Inferior parietal cortex (tissue), 1 donor: ENCODE measurements around the gene HPGDS.
"Not testable (repeated sequence)": the region's sequence is repeated elsewhere in the genome, so short reads cannot be mapped to it uniquely, and the experiment has no call there.

Experiments
- DNase-seq: peaks from one replicate; pipeline ENCODE4 v3.0.0-alpha.2; 2016; ENCODE audit errors: extremely low spot score

Gene HPGDS

DNA sequence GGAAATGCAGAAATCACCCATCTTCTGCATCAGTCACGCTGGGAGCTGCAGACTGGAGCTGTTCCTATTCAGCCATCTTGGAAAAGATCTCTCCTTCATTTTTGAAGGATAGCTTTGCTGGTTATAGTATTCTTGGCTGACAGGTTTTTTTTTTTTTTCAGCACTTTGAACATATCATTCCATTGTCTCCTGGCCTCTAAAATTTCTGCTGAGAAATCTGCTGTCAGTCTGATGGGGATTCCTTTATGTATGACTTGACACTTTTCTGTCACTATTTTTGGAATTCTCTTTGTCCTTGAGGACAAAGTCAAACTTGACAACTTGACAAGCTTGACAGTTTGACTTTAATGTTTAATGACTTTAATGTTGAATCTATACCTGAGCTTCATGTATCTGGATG is 16.8 kb downstream of the HPGDS start:
- DNase-seq = no peak

DNA sequence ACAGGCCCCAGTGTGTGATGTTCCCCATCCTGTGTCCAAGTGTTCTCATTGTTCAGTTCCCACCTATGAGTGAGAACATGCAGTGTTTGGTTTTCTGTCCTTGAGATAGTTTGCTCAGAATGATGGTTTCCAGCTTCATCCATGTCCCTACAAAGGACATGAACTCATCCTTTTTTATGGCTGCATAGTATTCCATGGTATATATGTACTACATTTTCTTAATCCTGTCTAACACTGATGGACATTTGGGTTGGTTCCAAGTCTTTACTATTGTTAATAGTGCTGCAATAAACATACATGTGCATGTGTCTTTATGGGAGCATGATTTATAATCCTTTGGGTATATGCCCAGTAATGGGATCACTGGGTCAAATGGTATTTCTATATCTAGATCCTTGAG is 22.7 kb downstream of the HPGDS start:
- not testable (repeated sequence) for DNase-seq

DNA sequence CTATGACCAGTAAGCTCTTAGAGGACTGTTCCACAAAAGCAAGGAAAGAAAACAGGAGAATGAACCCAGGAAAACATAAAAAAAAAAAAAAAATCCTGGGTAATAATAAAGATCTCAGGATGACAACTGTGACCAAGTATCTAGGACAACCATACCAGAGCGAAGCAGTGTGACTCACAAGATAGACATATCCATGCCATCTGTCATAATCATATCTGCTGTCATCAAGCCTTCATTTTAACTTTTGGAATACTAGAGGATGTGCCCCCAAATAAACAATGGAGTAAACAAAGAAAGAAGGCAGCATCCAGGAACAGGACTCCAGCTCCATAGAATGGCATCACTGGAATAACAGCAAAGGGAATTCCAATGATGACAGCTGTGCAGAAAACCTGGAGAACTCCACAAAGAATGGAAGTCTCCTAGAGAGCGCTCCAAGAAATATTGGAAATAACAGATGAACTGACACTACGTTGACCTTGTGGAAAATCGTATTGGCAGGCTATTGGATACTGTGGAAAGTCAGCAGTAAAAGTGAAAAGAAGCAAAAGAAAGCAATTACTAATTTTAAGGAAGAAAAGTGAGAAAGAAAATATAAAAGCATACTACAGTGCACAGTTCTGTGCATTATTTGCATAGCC is 35.3 kb downstream of the HPGDS start:
- no peak for DNase-seq

- no peak for DNase-seq
Measured at GRCh38 chr4:94306713-94307112, 35.9 kb downstream of the HPGDS start.

- DNase-seq = no peak
Measured at GRCh38 chr4:94305466-94306225, 37.0 kb downstream of the HPGDS start.

DNA sequence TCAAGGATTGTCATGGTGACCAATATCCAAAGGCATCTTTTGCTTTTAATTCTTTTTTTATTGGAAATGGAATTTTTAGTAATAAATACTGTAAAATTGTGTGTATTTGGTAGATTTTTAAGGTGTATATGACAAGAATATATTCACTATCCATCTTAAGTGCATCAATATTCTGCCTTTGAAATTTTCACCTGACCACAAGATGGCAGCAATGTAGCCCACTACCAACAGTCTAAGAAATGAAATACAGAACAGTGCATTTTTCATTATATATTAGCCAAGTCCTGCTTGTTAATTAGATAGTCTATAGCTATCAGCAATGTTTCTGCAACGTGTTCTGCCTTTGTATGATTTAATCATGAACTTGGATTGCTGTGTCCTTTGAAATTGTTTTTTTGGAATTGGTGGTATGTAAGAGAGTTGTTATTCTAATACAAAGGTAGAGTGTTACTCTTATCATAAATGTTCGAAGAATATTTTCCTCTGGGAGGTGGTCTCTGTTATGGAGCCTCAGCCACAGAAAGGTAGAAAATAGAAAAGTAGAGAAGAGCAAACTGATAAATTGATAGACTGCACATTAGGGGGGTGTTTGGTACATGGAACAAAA is 38.2 kb downstream of the HPGDS start:
- DNase-seq = peak; percentile 48

DNA sequence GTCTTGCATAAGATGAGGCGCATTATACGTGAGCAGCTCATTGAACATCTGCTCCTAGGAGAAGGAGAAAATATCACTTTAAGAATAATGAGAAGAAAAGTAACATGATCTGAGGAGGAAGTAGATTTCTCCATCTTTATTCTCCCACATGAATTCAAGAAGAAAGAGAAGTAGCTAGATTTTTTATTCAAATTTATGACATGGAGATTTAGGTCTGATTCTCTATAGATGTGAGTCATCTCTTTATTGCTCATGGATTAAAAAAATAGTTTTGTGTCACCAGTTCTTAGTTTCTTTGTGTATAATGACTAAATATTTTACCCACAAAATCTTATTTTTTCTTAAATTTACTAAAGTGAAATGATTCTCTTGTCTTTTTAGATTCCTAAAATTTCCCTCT is 40.4 kb downstream of the HPGDS start:
- no peak for DNase-seq

DNA sequence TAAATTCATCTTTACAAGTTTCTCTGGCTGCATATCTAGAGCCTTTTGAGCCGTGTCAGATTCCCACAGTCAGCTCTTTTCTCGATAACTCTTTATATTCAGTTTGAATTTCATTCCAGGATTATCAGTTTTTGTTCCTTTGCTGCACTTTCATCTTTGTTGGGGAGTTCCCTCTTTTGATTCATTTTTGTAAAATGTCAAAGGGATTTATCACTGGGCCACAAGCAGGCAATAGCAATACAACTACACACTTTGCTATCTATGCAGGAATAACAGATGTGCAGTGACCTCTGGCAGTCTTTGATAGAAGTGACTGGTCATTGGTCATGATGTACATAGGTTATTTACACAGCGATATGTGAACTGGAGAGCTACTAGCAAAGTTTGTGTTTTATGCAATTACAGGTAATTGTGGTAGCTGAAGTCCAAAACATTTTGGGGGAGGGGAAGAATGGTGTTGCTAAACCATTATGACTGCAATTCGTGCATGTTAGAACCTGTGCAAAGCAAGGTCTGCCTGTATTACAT is 43.8 kb downstream of the HPGDS start:
- no peak for DNase-seq

- DNase-seq = not testable (repeated sequence)
Measured at GRCh38 chr4:94295473-94295872, 47.2 kb downstream of the HPGDS start.

- DNase-seq = not testable (repeated sequence)
Measured at GRCh38 chr4:94293981-94294380, 48.7 kb downstream of the HPGDS start.

GRCh38 chr4:94290245-94290644 is 52.4 kb downstream of the HPGDS start:
- DNase-seq = no peak

- DNase-seq = no peak
Measured at GRCh38 chr4:94285666-94286065, 57.0 kb downstream of the HPGDS start.

DNA sequence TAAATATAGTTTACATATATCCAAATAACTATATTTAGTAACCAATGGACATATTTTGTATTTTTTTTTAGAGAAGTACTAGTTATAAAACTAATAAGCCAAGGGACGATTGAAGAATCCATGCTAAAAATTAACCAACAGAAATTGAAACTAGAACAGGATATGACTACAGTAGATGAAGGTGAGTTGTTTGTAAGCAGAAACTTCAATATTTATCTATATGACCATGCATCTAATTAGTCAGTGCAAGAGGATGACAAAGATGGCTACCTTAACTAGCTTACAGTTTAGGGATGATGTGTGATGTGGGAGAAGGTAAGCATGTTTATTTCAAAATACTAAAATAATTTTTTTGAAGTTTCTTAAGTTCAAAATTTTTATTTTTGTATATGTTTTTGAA is 57.7 kb downstream of the HPGDS start:
- DNase-seq = no peak

- DNase-seq = no peak
Measured at GRCh38 chr4:94278781-94279180, 63.9 kb downstream of the HPGDS start.

DNA sequence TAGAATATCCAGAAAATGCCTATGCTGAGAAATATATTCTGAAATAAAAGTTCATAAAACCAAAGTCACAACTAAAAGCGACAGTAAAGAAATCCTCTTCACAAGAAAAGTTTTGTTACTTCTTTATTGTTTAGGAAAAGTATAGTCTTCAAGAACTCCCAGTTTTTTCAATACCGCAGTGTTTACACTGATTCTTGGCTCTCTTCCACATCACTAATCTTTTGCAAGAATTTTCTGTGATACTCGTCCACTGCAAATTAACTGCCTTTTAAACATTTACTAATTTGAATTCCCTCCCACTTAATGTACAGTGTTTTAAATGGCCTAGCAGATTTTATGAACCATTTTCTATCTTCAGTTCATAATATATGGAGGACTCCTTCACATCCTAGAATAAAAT is 65.1 kb downstream of the HPGDS start:
- no peak for DNase-seq

GRCh38 chr4:94276204-94276603 is 66.4 kb downstream of the HPGDS start:
- DNase-seq = no peak

GRCh38 chr4:94274912-94275311 is 67.7 kb downstream of the HPGDS start:
- DNase-seq = no peak

DNA sequence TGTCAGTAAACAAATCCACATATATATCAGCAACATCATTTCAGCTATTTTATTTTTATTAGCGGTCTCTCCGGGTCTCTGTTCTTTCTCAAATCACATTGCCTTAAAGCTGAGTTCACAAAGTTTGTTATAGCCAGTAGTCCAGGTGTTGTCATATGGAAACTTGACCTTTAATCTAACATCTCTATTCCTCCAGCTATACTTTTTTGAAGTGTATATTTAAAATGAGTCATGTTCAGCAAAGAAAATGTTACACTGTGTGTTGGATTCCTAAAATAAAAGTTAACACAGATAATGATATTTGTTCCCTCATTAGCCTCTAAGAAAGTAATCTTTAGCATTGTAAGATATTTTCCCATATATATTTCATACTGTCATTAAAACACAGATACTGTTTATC is 71.4 kb downstream of the HPGDS start:
- no peak for DNase-seq

DNA sequence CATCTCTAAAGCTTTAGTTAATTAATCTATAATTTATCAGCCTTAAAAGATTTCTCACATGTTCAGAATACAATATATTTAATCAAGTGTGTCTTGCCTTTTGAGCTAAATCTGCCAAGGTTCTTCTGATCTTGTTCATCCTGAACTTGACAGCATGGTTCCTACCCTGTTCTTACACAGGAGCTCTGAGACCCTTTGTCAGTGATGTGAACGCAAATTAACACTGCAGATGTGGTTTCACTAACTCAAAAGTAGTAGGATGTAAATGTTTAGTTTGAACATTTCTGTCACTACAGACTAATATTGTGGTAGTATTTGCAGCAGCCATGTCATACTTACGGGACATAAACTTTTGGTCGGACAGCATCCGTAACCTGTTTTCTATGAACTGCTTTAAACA is 75.6 kb downstream of the HPGDS start:
- DNase-seq = no peak

- DNase-seq = no peak
Measured at GRCh38 chr4:94262163-94263016, 80.2 kb downstream of the HPGDS start.

DNA sequence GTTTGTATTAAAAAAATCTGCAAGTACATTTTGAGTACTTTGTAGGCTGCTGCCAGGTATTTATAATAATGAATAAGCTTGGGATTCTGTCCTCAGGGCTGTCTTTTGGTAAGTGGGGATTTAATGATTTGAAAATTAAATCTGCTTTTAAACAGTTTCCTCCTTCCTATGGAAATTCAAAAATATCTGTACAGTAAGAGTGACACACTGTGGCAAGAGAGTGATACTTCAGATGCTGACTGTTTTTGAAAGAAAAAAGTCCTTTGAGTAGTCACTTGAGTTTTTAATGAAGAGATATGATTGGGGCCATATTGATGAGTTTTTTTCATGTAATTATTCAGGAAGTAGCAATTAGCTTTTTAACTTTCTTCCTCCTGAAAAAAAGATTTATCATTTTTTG is 85.8 kb downstream of the HPGDS start:
- DNase-seq = no peak
